Measurements from ENCODE around the gene SLC36A3. TPM values are rescaled to one million over a fixed set of nuclear protein-coding genes. Genes with fewer than 3 reads are reported as not detected.
"Not testable (repeated sequence)": the region's sequence is repeated elsewhere in the genome, so short reads cannot be mapped to it uniquely, and the experiment has no call there.

Gene SLC36A3
- total RNA-seq, 1 donor from 2014 or later: not detected

GRCh38 chr5:151240924-151241635, 62.5 kb downstream of the SLC36A3 start:
- no peak for FAIRE-seq
- no peak for DNase-seq (ENCODE audit: low spot score in 2 of 2)

- not testable (repeated sequence) for FAIRE-seq; DNase-seq (ENCODE audit: low spot score in 2 of 2)
These were observed 63.2 kb downstream of the SLC36A3 start for GRCh38 chr5:151240268-151240835.

- FAIRE-seq: no peak
These were observed 64.2 kb downstream of the SLC36A3 start for GRCh38 chr5:151239237-151239861.

GRCh38 chr5:151238303-151238741, 65.2 kb downstream of the SLC36A3 start:
- no peak for DNase-seq (ENCODE audit: low spot score in 2 of 2)
- FAIRE-seq: no peak

More at GRCh38 chr5:151239237-151239861, 64.2 kb downstream of the SLC36A3 start:
- peak in 1 of 2 donors; percentile 77 for DNase-seq (ENCODE audit: low spot score in 2 of 2)

- FAIRE-seq: no peak
These were observed 65.9 kb downstream of the SLC36A3 start for GRCh38 chr5:151237685-151238084.

GRCh38 chr5:151236888-151237287, 66.7 kb downstream of the SLC36A3 start:
- FAIRE-seq: no peak

More at GRCh38 chr5:151237685-151238084, 65.9 kb downstream of the SLC36A3 start:
- DNase-seq (ENCODE audit: low spot score in 2 of 2): no peak

GRCh38 chr5:151235239-151235571, 68.4 kb downstream of the SLC36A3 start:
- DNase-seq (ENCODE audit: low spot score in 2 of 2); FAIRE-seq: not testable (repeated sequence)

More at GRCh38 chr5:151236888-151237287, 66.7 kb downstream of the SLC36A3 start:
- no peak for DNase-seq (ENCODE audit: low spot score in 2 of 2)

- FAIRE-seq (no peak), DNase-seq (ENCODE audit: low spot score in 2 of 2) (no peak)
These were observed 68.9 kb downstream of the SLC36A3 start for GRCh38 chr5:151234476-151235238.

GRCh38 chr5:151233616-151234085, 69.9 kb downstream of the SLC36A3 start:
- FAIRE-seq (no peak), DNase-seq (ENCODE audit: low spot score in 2 of 2) (no peak)

- no peak for DNase-seq (ENCODE audit: low spot score in 2 of 2)
- FAIRE-seq: no peak
These were observed 72.2 kb downstream of the SLC36A3 start for GRCh38 chr5:151231359-151231758.

GRCh38 chr5:151230048-151230680, 73.4 kb downstream of the SLC36A3 start:
- DNase-seq (ENCODE audit: low spot score in 2 of 2) (no peak), FAIRE-seq (no peak)

GRCh38 chr5:151228986-151229385, 74.6 kb downstream of the SLC36A3 start:
- FAIRE-seq: no peak
- DNase-seq (ENCODE audit: low spot score in 2 of 2): no peak

GRCh38 chr5:151227918-151228447, 75.6 kb downstream of the SLC36A3 start:
- FAIRE-seq (no peak), DNase-seq (ENCODE audit: low spot score in 2 of 2) (no peak)

Other genes with a start within 250 kb of the SLC36A3 start
- gene TNIP1, start 222.7 kb downstream of the SLC36A3 start, total RNA-seq: 15.1 TPM
- 48.9 TPM for gene ANXA6, start 146.0 kb downstream of the SLC36A3 start, total RNA-seq
- gene CCDC69, start 79.7 kb downstream of the SLC36A3 start, total RNA-seq: 0.41 TPM
- gene GM2A, start 50.6 kb downstream of the SLC36A3 start, total RNA-seq: 7.3 TPM
- not detected for gene SLC36A2, start 43.8 kb upstream of the SLC36A3 start, total RNA-seq
- 19.2 TPM for gene SLC36A1, start 143.8 kb upstream of the SLC36A3 start, total RNA-seq

Data from frontal cortex (tissue), 4 donors.